Motor neuron (in vitro differentiated cells): ENCODE measurements around the gene GREB1L. TPM values are rescaled to one million over a fixed set of nuclear protein-coding genes. Genes with fewer than 3 reads are reported as not detected.
"Not testable (repeated sequence)": the region's sequence is repeated elsewhere in the genome, so short reads cannot be mapped to it uniquely, and the experiment has no call there.

ENCODE experiments used
- ATAC-seq, 8 experiments: fragments of 200-7000 bp; cut with Tn5 transposase; replicated peaks in 6 of 8; 2 replicates each; pipeline ENCODE4 v1.8.0; 2021; ENCODE audit warnings: mild to moderate bottlenecking in 8 of 8, moderate library complexity in 8 of 8
- H3K27ac ChIP-seq, 2 donors: fragments of 250-450 bp; sonication (Bioruptor Pico); 2 replicates each; pipeline ENCODE4 v1.9.0; 2021; ENCODE audit warnings: antibody characterized with exemption in 2 of 2, mild to moderate bottlenecking in 2 of 2, moderate library complexity in 1 of 2
- H3K4me1 ChIP-seq, 2 donors: fragments of 250-450 bp; sonication (Bioruptor Pico); replicated peaks in 1 of 2; 2 replicates each; pipeline ENCODE4 v1.6.1; 2021; ENCODE audit warnings: antibody characterized with exemption in 2 of 2, mild to moderate bottlenecking in 2 of 2, moderate library complexity in 1 of 2
- H3K4me3 ChIP-seq, 5 donors: fragments of 250-450 bp; sonication (Bioruptor Pico); 2 replicates each; pipeline ENCODE4 v1.9.0; 2021; ENCODE audit warnings: antibody characterized with exemption in 5 of 5, mild to moderate bottlenecking in 5 of 5, moderate library complexity in 4 of 5
- WGBS, 10 experiments: fragments of 450-650 bp; shearing (Covaris generic); methylation state at CpG; one replicate each; pipeline ENCODE4 v1.0.0; 2022; 5-methylcytosine and 5-hydroxymethylcytosine counted together
- in situ Hi-C, 9 experiments: fragments of 400-800 bp; cut with MboI; loops; one replicate each; pipeline ENCODE4 v1.15.0; 2021; ENCODE audit warnings: low sequenced_read_pairs in 9 of 9, low pct_unique_long_range_greater_than_20kb in 2 of 9; ENCODE audit not compliant: unreplicated experiment in 9 of 9
- total RNA-seq, 8 experiments: library from RNA; unstranded; fragments of 300-600 nt; gene quantifications; 2 replicates each; pipeline versions ENCODE4 v1.2.3 to v1.2.4, GENCODE V29; 2022

Gene GREB1L
- total RNA-seq, 8 experiments from 2014 or later = 0.36 to 39.3 (median 13.2) TPM

DNA sequence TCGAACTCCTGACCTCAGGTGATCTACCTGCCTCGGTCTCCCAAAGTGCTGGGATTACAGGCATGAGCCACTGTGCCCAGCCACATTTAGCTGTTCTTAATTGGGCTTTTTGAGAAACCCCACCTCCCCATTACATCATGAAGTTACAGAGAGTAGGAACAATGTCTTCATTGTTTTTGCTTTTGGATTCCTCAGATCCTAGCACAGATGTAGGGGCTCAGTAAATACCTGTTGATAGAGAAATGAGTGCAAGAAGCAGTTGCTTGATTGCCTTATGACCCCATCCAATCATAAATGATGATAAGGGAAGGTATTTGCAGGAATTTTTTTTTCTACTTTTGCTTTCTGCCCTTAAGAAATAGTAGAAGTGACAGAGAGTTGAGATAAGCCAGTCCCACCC is 25.4 kb downstream of the GREB1L start:
- no peak overlapping the region for H3K27ac ChIP-seq
- peaks cover 20 to 38% of the 10 kb centered on the region in 2 donors for H3K4me1 ChIP-seq
- ATAC-seq = no peak
- 0 to 100% (median 50%) methylated on average over 1 to 2 of the region's 2 CpGs; no CpG with 5 or more reads in 6 of the 10 experiments for WGBS, 10 experiments
- in situ Hi-C loops = no loop called here
- no peak overlapping the region for H3K4me3 ChIP-seq

DNA sequence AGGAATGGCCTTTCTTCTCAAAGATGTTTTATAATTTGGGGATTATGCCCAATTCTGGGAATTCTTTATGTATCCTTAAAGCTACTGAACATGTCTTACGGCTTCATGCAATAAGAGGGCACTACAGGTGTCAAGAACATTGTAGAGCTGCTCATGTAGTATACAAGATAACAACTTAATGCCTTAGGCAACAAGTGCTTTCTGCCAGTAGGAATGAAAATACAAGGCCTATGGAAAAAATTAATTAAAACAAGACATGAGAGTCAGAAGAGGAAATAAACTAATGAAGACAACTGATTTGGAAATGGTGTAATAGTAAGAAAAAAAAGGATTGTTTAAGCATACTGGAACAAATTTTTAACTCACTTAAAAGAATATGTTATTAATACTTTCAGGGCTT is 27.3 kb downstream of the GREB1L start:
- peaks cover 6 to 18% of the 10 kb centered on the region in 2 donors for H3K4me1 ChIP-seq
- H3K4me3 ChIP-seq = no peak overlapping the region
- in situ Hi-C loops = no loop called here
- H3K27ac ChIP-seq = no peak overlapping the region
- 0% methylated on average over 1 of the region's 1 CpG; no CpG with 5 or more reads in 2 of the 10 experiments for WGBS, 10 experiments
- no peak for ATAC-seq

DNA sequence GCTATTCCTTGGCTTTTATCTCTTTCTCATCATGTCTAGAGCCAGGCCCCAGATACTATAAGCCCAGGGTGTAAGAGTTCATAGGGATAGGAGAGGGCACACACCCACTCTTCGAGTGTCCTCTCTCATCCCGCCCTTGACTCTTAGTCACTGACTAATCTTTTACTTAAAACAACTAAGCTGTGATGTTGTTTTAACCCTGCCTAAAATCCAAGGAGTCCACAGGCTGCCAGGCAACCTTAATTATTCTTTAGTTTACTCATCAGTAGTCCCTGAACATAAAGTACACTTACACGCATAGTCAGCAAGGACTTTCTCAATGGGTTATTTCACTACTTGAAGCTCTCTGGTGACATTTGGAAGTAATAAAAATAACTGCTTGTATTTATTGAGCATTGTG is 28.4 kb downstream of the GREB1L start:
- H3K27ac ChIP-seq = no peak overlapping the region
- 36 to 89% (median 60%) methylated on average over 1 to 3 of the region's 3 CpGs; no CpG with 5 or more reads in 3 of the 10 experiments for whole genome bisulfite sequencing, 10 experiments
- peak in 3 of 8 experiments; percentile 12 to 94 (median 61) for ATAC-seq
- in situ Hi-C loops = no loop called here
- H3K4me3 ChIP-seq = no peak overlapping the region
- H3K4me1 ChIP-seq = peaks cover 5 to 9% of the 10 kb centered on the region in 2 donors

DNA sequence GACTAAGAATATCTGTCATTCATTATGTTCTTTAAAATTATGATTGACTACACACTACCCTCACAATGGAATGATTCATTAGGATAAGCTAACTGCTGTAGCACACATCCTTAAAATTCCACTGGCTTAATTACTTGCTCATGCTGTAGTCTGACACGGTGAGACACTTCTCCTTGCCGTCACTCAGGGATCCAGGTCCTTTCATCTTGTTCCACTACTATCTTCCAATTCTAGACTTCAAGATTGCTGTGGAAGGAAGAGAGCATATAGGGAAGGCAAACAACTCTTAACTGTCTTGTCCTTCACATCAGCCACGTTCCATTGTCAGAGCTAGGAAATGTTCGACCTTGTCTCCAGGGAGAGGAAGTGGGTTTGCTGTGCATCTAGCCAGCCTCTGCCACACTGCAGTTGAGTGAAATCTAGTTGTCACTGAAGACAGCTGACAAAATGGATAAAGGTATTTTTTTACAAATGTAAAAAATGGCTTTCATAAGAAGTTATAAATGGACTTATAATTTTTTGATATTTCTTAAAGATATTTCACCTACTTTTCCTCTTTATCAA is 30.1 kb downstream of the GREB1L start:
- ATAC-seq = peak in 1 of 8 experiments; percentile 61
- 20 to 90% (median 70%) methylated on average over 1 to 4 of the region's 4 CpGs; no CpG with 5 or more reads in 2 of the 10 experiments for WGBS, 10 experiments
- Histone ChIP-seq H3K27ac (no peak overlapping the region), H3K4me1 (no peaks in the 10 kb centered on the region), H3K4me3 (no peak overlapping the region)
- in situ Hi-C loops = no loop called here

DNA sequence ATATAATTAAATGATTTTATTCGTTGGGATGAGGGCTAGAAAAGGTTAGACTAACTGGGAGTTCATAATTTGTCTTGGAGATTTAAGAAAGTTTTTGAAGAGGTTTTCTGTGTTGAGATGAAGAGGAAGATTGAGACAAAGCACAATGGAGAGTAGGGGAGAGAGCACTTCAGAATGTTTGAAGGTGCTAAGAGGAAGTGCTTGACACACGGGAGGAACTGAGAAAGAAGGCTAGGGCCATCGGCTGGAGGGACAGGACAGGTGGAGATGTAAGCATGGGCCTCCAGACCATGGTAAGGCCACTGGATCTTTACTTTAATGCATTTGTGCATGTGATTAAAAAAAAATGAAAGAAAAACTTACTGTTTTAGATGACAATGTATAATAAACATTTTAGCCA is 31.5 kb downstream of the GREB1L start:
- 14 to 100% (median 66%) methylated on average over 1 to 3 of the region's 3 CpGs; no CpG with 5 or more reads in 2 of the 10 experiments for WGBS, 10 experiments
- in situ Hi-C loops = no loop called here
- H3K4me1 ChIP-seq = no peaks in the 10 kb centered on the region
- no peak for ATAC-seq
- no peak overlapping the region for H3K4me3 ChIP-seq
- H3K27ac ChIP-seq = no peak overlapping the region

DNA sequence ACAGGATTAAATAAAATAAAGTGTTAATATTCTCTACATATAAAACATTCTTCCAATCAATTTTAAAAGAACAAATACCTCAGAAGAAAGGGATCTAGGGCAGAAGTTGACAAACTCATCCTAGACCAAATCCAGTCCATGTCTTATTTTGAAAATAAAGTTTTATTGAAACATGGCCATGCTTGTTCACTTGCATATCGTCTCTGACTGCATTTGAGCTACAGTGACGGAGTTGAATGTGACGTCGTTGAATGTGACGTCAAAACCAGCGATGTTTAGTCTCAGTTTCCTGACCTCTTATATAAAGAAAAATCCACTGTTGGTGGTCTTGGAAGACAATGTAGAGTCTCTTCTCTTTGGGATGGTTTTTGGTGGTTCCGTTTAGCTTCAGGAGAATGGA is 33.6 kb downstream of the GREB1L start:
- WGBS, 10 experiments = 74 to 100% (median 96%) methylated on average over 3 to 7 of the region's 7 CpGs; no CpG with 5 or more reads in 1 of the 10 experiments
- Histone ChIP-seq H3K4me3 (no peak overlapping the region), H3K27ac (no peak overlapping the region), H3K4me1 (no peaks in the 10 kb centered on the region)
- ATAC-seq = no peak
- in situ Hi-C loops = no loop called here

DNA sequence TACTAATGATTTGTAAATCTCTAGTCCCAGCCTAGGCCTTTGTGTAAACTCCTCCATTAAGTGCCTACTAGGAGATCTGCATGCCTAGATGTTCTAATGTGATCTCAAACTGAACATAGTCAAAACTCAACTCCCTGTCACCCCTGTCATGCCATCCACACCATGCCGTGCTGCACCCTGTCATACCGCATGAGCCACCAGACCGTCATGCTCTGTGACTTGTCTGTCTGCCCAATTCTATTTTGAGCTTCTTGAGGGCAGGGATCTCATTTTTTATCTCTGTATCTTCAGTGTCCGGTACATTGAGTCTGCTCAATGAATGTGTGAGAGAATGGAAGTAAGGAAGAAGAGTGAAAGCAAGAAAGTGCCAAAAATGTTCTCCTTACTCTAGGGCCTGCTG is 35.5 kb downstream of the GREB1L start:
- 86 to 100% (median 97%) methylated on average over 1 to 4 of the region's 4 CpGs; no CpG with 5 or more reads in 2 of the 10 experiments for whole genome bisulfite sequencing, 10 experiments
- Histone ChIP-seq H3K4me1 (no peaks in the 10 kb centered on the region), H3K27ac (no peak overlapping the region), H3K4me3 (no peak overlapping the region)
- in situ Hi-C loops = no loop called here
- no peak for ATAC-seq

DNA sequence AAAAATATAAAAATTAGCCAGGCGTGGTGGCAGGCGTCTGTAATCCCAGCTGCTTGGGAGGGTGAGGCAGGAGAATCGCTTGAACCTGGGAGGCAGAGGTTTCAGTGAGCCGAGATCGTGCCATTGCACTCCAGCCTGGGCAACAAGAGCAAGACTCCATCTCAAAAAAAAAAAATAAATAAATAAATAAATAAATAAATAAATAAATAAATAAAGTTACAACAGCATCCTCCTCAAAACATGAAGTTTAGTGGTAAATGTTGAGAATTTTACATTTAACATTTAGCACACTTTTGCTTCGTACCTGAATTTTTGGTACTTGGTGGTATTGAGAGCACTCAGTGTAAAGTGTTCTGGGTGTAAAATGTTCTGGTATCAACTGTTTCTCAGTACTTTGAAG is 36.2 kb downstream of the GREB1L start:
- H3K4me1 ChIP-seq, H3K27ac ChIP-seq, in situ Hi-C loops, ATAC-seq, H3K4me3 ChIP-seq: not testable (repeated sequence)
- 77 to 100% (median 93%) methylated on average over 1 to 6 of the region's 6 CpGs for WGBS, 10 experiments

DNA sequence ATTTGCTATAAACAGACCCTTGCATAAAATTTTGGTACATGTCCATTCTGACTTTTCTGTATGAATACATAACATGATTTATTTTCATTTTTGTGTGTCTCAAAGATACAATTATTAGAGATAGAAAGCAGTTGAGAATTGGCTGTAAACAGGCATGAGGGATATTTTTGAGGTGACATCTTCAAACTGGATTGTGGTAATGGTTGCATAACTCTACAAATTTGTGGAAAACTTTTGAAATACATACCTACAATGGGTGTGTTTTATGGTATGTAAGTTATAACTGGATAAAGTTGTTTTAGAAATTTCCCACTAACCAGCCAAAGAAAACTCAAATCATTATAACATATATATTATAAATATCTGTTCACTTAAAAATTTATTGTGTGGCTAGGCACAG is 39.6 kb downstream of the GREB1L start:
- no peak overlapping the region for H3K4me3 ChIP-seq
- no peak for ATAC-seq
- H3K27ac ChIP-seq = no peak overlapping the region
- in situ Hi-C loops = no loop called here
- H3K4me1 ChIP-seq = peaks cover 0 to under 1% of the 10 kb centered on the region in 2 donors

DNA sequence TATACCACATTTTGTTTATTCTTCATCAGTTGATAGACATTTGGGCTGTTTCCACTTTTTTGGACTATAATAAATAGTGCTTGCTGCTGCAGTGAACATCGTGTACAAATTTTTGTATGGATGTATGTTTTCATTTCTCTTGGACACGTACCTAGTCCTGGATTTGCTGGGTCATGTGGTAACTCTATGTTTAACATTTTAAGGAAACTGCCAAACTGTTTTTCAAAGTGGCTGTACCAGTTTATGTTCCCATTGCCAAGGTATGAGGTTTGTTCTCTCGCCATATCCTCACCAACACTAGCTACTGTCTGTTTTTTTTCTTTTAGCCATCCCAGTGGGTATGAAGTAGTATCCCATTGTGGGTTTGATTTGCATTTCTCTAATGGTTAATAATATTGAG is 42.5 kb downstream of the GREB1L start:
- H3K4me3 ChIP-seq = no peak overlapping the region
- peaks cover 3 to 8% of the 10 kb centered on the region in 2 donors for H3K4me1 ChIP-seq
- in situ Hi-C loops = no loop called here
- H3K27ac ChIP-seq = no peak overlapping the region
- WGBS, 10 experiments = 13 to 100% (median 97%) methylated on average over 1 to 3 of the region's 3 CpGs; no CpG with 5 or more reads in 2 of the 10 experiments
- no peak for ATAC-seq

DNA sequence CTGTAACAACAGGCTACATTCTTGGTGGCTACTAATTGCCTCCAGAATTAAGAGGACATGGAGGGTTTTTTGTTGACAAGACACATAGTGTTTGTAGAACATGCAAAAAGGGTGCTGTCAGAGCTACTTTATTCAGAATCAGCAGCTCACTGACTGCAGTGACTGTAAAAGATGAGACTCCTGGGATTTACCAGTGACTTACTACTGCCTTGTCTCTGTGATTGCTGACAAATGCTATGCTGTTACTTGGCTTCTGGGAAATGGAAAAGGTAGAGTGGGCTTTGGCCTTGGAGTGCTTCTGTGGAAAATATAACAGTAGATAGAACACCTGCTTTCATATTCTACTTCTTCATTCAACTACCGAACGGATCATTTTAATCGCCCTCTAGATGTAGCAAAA is 47.8 kb downstream of the GREB1L start:
- in situ Hi-C loops = no loop called here
- no peak overlapping the region for H3K4me3 ChIP-seq
- no peak overlapping the region for H3K27ac ChIP-seq
- 89 to 100% (median 97%) methylated on average over 2 to 3 of the region's 3 CpGs; no CpG with 5 or more reads in 3 of the 10 experiments for WGBS, 10 experiments
- H3K4me1 ChIP-seq = peaks cover 3 to 12% of the 10 kb centered on the region in 2 donors
- peak in 5 of 8 experiments; percentile 32 to 76 (median 42) for ATAC-seq

DNA sequence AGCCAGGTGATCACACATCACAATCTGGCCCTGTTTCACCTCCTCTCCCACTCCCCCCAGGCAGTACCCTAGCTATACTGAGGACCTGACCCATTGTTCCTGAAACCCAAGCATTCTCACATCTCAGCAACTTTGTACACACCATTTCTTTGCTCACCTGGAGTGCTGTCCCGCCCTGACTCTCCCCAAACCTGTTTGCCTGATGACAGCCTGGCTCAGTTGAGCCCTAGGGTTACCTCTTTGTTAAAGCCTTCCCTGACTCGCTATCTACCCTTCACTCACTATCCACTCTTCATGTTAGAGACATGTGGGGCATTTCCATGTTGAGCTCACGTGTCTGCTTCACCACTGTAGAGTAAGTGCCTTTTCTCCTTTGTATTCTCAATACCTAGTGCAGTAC is 49.1 kb downstream of the GREB1L start:
- no peak overlapping the region for H3K4me3 ChIP-seq
- no peak overlapping the region for H3K27ac ChIP-seq
- in situ Hi-C loops = no loop called here
- WGBS, 10 experiments = 17 to 84% (median 81%) methylated on average over 1 to 3 of the region's 3 CpGs; no CpG with 5 or more reads in 2 of the 10 experiments
- peaks cover 3 to 12% of the 10 kb centered on the region in 2 donors for H3K4me1 ChIP-seq
- no peak for ATAC-seq

DNA sequence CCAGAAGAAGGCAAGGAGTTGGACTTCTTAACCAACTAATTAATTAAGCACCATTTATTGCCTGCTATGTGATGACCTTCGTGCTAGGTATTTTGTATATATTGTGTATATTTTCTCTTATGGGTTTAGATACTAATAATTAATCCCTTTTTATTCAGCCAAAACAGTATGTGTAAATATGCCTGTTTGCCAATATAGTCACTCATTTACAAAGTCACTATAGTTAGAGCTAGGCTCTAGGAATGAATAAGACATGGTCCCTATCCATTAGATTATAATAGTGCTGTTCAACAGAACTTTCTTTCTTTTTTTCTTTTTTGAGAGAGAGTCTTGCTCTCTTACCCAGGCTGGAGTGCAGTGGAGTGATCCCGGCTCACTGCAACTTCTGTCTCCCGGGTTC is 51.4 kb downstream of the GREB1L start:
- in situ Hi-C loops = no loop called here
- H3K4me1 ChIP-seq = peaks cover 4 to 5% of the 10 kb centered on the region in 2 donors
- no peak for ATAC-seq
- no peak overlapping the region for H3K27ac ChIP-seq
- no peak overlapping the region for H3K4me3 ChIP-seq
- 33 to 100% (median 94%) methylated on average over 1 to 3 of the region's 3 CpGs; no CpG with 5 or more reads in 1 of the 10 experiments for WGBS, 10 experiments

DNA sequence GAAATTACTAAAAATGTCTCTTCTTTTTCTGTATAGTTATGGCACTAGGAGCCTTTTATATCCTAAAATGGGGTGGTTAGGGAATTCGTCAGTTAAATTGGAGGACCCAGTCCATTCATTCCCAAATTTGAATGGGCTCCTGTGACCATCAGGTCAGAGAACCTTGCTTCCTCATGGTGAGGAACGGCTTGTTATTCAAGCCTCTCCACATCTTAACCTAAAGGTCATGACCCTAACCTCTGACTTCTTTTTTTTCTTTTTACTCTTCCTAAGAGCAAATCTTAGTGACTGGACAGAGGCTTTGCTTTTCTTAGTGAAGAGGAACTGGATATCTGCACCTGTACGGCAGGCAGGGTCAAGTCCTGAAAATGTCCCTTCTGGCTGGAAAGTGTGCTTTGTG is 53.1 kb downstream of the GREB1L start:
- peaks cover 3 to 7% of the 10 kb centered on the region in 2 donors for H3K4me1 ChIP-seq
- H3K4me3 ChIP-seq = no peak overlapping the region
- 25 to 67% (median 44%) methylated on average over 1 to 3 of the region's 3 CpGs; no CpG with 5 or more reads in 1 of the 10 experiments for WGBS, 10 experiments
- in situ Hi-C loops = no loop called here
- no peak overlapping the region for H3K27ac ChIP-seq
- ATAC-seq = no peak
